GM21447 (cell line): ENCODE measurements around the gene PLEKHA6.

ENCODE experiments used
- ATAC-seq: cut with Tn5 transposase; IDR thresholded peaks from one replicate; pipeline ENCODE4 v1.9.1; 2021; ENCODE audit not compliant: unreplicated experiment

PLEKHA6 gene

DNA sequence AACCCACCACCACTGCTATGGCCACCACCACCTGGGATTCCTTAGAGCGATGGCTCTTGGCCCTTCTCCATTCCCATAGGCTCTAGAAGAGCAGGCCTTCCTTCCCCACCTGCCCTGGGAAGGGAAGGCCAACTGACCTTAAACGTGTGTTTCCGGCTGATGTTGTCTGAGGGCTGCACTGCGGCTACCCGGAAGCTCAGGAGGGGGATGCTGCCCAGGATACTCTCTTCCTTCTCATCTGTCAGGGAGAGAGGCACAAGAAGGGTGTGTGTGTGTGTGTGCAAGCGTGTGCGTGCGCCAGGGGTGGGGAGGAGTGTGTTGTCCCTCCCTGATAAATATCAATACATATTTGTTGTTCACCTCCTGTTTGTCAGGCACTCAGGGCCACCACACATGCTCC lies 94.9 kb downstream of the PLEKHA6 start:
- ATAC-seq: no peak

DNA sequence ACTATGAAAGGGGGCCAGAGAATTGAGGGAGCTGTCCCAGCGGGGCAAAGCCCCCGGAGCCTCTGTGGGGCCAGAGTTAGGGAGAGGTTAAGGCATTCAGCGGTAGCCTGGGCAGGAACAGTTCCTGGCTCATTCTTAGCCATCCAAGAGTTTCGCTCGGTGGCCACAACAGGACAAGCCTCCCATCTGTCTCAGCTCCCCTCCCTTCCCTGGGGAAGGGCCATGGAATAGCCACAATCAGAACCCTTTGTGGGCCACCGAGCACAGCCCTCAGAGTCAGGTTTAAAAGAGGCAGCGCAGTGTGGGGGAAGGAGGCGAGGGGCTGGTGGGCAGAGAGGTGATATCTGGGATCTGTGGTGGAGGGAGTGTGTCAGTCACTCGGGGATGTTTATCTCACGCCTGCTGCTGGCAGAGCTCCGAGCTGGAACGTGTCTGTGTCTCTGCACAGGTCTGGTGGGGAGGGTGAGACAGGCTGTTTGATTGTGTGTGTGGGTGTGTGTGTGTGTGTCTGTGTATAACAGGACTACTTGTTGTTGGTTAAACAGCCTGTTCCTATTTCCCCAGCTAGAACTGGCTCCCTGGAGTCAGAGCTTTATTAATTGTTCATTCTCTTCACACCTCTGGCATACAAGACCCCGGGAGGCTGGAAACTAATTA lies 96.3 kb downstream of the PLEKHA6 start:
- ATAC-seq: no peak

- no peak for ATAC-seq
Observed at GRCh38 chr1:204262506-204263253, 97.0 kb downstream of the PLEKHA6 start.

DNA sequence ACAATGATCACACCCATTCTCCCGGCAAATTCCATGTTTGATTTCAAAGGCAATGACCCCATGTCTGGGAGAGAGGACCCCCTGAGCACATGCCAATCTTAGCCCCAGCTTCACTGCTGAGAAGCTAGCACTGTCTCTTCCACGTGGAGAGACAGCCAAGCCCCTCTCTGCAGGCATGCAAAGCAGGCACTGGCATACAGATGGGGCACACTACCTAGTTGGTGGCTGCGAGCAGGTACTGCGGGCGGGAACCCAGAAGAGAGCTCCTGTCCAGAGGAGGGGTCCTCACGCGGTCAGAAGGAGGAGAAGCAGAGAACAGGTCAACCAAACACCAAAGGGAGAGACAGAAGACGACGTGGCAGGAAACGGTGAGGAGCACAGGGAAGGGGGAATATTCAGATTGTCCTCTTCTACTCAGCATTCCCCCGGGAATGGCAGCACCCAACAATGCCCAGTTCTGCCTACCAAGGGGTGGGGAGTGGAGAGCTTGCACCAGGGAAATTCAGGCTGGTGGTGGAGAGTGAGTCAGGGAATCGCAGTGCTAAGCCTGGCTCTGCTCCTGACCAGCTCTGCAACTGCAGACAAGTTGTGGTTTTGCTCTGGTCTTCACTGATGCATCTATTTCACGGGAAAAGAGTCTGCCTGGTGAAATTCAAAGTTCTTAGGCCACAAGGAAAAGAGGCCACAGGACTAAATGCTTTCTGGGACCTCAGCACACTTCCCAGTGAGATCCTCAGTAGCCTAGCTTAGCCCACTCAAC lies 97.8 kb downstream of the PLEKHA6 start:
- ATAC-seq: no peak

- ATAC-seq: no peak
Observed at GRCh38 chr1:204261266-204261665, 98.5 kb downstream of the PLEKHA6 start.

DNA sequence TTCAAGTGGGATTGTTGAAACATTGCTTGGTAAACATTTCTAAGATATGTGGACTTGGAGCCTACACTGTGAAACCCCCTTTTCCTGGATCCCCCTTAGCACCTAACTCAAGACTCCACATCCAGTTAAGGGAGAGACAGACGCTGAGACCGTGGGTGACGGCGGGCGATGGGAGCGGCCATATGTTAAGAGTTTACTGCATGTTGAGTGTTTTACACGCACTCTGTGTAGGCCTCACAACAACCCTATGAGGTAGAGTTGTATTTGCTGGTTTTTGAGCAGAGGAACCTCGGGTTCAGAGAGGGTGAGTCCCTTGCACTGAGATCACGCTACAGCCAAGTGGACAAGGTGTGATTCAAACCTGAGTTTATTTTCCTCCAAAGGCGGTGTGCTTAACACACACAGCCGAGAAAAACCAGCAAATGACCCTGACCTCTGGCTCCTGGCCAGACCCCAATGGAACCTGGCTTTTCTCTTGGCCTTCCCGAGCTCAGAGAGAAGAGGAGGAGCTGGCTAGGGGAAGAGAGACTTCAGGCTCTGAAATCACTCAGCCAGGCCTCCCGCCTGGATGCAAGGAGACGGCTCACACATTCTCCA lies 99.0 kb downstream of the PLEKHA6 start:
- no peak for ATAC-seq

GRCh38 chr1:204259782-204260181 lies 99.9 kb downstream of the PLEKHA6 start:
- no peak for ATAC-seq

DNA sequence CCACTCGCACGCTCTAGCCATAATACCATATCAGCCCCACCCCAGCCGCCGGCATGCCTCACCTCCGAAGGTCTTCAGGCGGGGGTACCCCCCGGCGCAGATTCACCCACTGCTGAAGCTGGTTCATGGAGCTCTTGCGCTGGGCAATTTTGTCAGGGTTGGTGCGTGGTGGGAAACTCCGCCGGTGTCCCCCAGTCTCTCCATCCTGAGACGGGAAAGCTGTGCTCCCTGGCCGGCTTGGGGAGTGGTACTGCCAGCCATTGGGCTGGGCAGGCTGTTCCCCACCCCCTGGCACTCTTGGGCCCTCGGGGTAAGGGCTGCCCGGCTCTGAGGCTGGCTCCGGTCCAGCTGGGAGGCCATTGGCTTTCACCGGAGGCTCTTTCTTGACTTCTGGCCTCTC lies 100.5 kb downstream of the PLEKHA6 start:
- no peak for ATAC-seq

- no peak for ATAC-seq
Observed at GRCh38 chr1:204258213-204259115, 101.3 kb downstream of the PLEKHA6 start.

GRCh38 chr1:204257446-204257845 lies 102.3 kb downstream of the PLEKHA6 start:
- ATAC-seq: no peak

DNA sequence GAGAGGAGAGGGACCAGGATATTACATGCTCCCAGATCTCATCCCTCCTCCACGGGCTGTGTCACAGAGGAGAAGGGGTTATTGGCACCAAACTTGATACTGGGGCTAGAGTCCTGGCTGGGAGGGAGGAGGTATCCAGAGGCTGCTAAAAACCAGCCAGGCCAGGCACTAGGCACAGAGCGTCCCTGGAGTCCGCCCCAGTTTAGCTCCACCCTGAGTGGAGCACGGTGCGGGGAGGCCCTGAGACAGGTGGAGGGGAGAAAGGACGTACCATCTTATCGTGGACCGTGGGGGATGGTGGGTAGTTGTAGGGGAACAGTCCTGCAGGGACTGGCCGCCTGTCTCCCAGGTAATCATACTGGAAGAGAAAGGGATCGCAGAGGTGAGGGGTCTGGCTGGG lies 103.2 kb downstream of the PLEKHA6 start:
- ATAC-seq: no peak

DNA sequence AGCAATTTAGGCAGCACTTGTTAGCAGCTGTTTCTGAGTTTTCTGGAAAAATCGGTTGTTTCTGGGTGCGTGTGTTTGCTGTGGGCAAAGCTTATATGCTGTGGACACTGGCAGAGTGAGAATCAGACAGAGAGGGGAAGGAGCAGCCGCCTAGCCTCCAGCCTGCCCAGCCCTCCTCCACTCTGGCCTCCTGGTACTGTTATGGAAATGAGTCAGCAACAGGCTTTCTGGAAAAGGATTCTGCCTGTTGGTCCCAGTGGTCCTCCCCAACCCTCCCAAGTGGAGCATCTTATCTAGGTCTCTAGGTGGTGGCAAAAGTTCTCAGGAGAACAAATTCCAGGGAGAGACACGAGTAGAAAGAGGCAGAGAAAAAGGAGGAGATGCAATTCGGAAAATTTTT lies 103.8 kb downstream of the PLEKHA6 start:
- ATAC-seq: no peak

- no peak for ATAC-seq
Observed at GRCh38 chr1:204255225-204255624, 104.5 kb downstream of the PLEKHA6 start.

- ATAC-seq: no peak
Observed at GRCh38 chr1:204254031-204254661, 105.6 kb downstream of the PLEKHA6 start.

GRCh38 chr1:204251926-204252689 lies 107.6 kb downstream of the PLEKHA6 start:
- no peak for ATAC-seq

DNA sequence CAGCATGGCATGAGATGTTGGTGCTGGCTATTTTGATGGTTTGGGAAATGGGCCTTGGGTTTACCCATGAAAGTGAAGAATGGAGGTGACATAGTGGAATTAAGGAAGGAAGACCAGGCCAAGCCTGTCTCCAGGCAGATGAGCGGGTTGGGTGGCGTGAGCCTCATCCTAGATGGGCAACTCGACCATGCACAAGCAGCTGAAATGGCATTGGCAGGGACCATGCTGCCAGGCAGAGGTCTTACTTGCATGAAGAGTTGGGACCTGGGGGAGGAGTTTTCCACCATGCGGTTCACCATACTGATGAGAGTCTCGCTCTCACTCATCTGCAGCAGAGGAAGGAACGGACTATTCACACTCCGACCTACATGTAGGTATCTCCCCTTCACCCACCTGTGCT lies 108.4 kb downstream of the PLEKHA6 start:
- ATAC-seq: no peak

DNA sequence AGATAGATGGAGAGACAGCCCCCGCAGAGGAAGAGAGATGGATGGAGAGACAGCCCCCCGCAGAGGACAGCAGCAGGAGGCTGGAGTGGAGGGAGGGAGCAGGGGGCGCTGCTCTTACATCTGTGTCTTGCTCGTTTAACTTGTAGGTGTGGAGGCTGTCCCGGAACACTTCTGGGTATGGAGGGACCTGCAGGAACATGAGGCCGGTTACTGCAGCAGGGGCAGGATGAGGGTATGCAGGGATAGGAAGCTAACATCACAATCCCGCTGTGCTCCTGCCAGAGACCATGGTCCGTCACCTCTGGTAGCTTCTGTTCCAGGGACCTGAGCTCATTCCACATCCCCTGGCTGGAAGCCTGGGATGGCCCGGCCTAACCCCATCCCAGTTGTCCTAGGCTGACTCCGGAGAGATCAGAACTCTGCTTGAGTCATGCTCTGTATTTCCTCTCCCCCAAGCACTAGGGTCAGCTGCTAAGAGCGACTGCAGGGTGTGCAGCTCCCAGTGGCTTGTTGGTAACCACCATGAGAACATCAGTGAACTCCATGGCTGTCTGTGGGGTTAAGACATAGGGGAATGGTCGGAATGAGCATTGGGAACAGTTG lies 109.2 kb downstream of the PLEKHA6 start:
- ATAC-seq: no peak

GRCh38 chr1:204249736-204250427 lies 109.8 kb downstream of the PLEKHA6 start:
- no peak for ATAC-seq
